ENCODE results near the gene MADD. TPM values are rescaled to one million over a fixed set of nuclear protein-coding genes. Genes with fewer than 3 reads are reported as not detected.
A peak's percentile ranks its signal among the peaks of the same experiment; 100 is the strongest.

Gene MADD
- total RNA-seq, 1 experiment from 2014 or later: 24.8 TPM

DNA sequence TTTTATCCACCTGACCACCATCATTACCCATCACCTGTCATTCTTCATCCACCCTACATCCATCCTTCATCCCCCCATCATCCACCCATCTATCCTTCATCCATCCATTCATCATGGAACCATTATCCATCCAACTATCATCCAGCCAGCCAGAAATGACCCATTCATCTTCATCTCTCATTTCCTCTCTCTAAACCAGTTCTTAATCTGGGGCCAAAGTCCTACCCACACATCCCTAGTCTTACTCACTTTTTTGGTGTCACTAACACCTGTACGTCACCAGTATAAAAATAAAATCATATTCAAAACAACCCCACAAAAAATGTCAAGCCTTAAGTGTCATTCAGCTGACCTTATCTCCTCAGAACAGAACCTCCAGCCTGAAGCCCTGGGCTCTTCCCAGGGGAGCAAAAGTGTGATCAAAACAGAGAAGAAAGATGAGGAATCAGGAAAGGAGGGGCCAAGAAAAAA is 96.1 kb downstream of the MADD start:
- BruUV-seq (replicated peaks): no TSS peak
- ChIA-PET POLR2A (interaction anchor here (0.7 kb wide), 1 partner anchor 117 kb away, joined by 3 read pairs; the partner anchor contains the start of gene ACP2), CTCF (no interaction called here)
- H3K4me1 Mint-ChIP-seq (ENCODE audit: insufficient read depth, unreplicated experiment): no peaks in the 10 kb centered on the region
- TF ChIP-seq CTCF (IDR thresholded peaks at IDR 0.05; ENCODE audit: unreplicated experiment): no peak
- no peaks in the 10 kb centered on the region for H3K9me3 Mint-ChIP-seq (ENCODE audit: unreplicated experiment)
- no peak overlapping the region for H3K27ac Mint-ChIP-seq (ENCODE audit: low read depth, unreplicated experiment)
- peaks cover 26% of the 10 kb centered on the region for H3K27me3 Mint-ChIP-seq (ENCODE audit: insufficient read depth, unreplicated experiment)
- DNase-seq (ENCODE audit: unreplicated experiment): no peak
- no peaks in the 10 kb centered on the region for H3K36me3 Mint-ChIP-seq (ENCODE audit: insufficient read depth, unreplicated experiment)
- intact Hi-C loops (cut with micrococcal nuclease): no loop called here
- H3K4me3 Mint-ChIP-seq (ENCODE audit: unreplicated experiment): no peak overlapping the region

DNA sequence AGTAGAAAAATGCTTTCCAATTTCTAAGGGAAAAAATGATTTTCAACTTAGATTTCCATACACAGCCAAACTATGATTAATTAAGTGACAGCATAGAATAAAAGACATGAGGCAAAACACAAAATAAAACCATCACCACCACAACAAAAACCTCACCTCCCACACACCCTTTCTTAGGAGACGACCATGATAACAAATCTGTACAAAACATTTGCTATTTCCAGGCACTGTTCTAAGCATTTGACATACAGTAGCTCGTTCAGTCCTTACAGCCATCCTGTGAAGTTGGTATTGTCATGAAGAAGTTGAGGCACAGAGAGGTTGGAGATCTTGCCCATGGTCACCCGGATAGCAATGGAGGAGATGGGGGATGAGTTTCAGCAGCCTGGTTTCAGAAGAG is 99.7 kb downstream of the MADD start:
- POLR2A ChIA-PET: interaction anchor here (0.6 kb wide), 1 partner anchor 146 kb away, joined by 4 read pairs; no protein-coding TSS in a partner anchor
- Mint-ChIP-seq H3K36me3 (ENCODE audit: insufficient read depth, unreplicated experiment) (no peaks in the 10 kb centered on the region), H3K4me3 (ENCODE audit: unreplicated experiment) (no peak overlapping the region), H3K4me1 (ENCODE audit: insufficient read depth, unreplicated experiment) (no peaks in the 10 kb centered on the region), H3K27me3 (ENCODE audit: insufficient read depth, unreplicated experiment) (peaks cover 26% of the 10 kb centered on the region), H3K9me3 (ENCODE audit: unreplicated experiment) (no peaks in the 10 kb centered on the region), H3K27ac (ENCODE audit: low read depth, unreplicated experiment) (no peak overlapping the region)
- no TSS peak for BruUV-seq (replicated peaks)
- CTCF ChIA-PET: interaction anchor here (0.6 kb wide), 1 partner anchor 616 kb away, joined by 3 read pairs; no protein-coding TSS in a partner anchor
- no peak for DNase-seq (ENCODE audit: unreplicated experiment)
- no peak for TF ChIP-seq CTCF (IDR thresholded peaks at IDR 0.05; ENCODE audit: unreplicated experiment)
- intact Hi-C loops (cut with micrococcal nuclease): no loop called here

DNA sequence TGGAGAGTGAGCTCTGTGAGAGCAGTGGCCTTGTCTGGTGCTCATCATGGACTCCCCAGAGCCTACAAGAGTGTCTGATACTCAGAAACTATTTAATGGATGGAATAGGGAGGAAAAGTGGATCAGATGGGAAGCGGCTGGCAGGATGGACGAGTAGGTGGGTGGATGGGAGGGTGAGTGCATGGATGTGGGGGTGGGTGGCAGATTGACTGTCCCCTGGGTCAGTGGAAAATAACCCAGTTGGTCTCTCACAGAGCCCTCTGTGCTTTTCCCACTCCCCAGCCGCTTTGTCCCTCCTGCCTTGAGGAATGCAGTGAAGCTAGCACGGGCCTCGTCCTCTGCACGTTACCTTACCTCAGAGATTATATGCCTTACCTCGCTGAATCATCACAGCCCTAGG is 102.5 kb downstream of the MADD start:
- TF ChIP-seq CTCF (IDR thresholded peaks at IDR 0.05; ENCODE audit: unreplicated experiment): no peak
- H3K9me3 Mint-ChIP-seq (ENCODE audit: unreplicated experiment): no peaks in the 10 kb centered on the region
- H3K4me1 Mint-ChIP-seq (ENCODE audit: insufficient read depth, unreplicated experiment): peaks cover 9% of the 10 kb centered on the region
- H3K36me3 Mint-ChIP-seq (ENCODE audit: insufficient read depth, unreplicated experiment): no peaks in the 10 kb centered on the region
- BruUV-seq (replicated peaks): no TSS peak
- ChIA-PET POLR2A (interaction anchor here (0.8 kb wide), 1 partner anchor 158 kb away, joined by 4 read pairs; the partner anchor contains the start of gene DDB2), CTCF (interaction anchor here (0.6 to 3.5 kb wide), 13 partner anchors 10 to 240 kb away, joined by 3 to 38 read pairs (median 7); partner anchors contain the start of gene SLC39A13)
- intact Hi-C loops (cut with micrococcal nuclease): no loop called here
- no peak overlapping the region for H3K4me3 Mint-ChIP-seq (ENCODE audit: unreplicated experiment)
- no peak overlapping the region for H3K27ac Mint-ChIP-seq (ENCODE audit: low read depth, unreplicated experiment)
- DNase-seq (ENCODE audit: unreplicated experiment): no peak
- H3K27me3 Mint-ChIP-seq (ENCODE audit: insufficient read depth, unreplicated experiment): peaks cover 12% of the 10 kb centered on the region

DNA sequence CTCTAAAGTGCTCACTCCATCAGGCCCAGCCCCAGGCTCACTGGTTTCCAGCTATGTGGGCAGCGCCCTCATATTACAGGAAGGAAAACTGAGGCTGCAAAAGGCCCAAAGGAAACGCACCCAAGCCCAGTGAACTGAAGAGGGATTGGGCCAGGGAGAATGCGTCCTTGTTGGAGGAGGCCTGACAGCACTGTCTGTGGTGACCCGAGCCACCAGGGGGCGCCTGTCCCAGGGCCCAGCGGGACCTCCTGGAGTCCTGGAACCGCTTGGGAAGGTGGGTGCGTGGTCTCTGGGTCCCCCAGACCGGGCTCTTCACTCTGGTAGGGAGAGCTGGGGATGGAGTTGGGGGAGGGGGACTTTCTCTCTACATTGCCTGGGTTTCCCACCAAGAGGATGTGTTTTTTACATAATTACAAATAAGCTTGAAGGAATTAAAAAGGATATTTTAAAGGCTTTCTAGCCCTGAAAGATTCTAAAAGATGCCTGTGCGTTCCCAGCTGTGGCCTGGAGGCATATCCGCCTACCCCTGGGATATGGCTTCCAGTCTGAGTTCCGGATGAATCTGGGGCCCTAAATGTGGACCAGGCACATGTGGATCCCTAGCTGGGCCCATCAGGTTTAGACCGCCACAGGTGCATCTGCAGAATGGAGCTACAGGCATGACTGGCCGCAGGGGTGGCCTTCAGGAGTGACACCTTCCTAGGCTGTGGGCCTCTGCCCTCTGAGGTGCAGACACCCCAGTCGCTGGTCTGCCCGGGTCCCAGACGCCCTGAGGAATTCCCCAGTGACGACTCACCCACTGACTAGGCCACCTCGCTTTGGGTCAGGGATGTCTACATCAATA is 104.2 kb downstream of the MADD start:
- H3K9me3 Mint-ChIP-seq (ENCODE audit: unreplicated experiment): no peaks in the 10 kb centered on the region
- BruUV-seq (replicated peaks): no TSS peak
- H3K36me3 Mint-ChIP-seq (ENCODE audit: insufficient read depth, unreplicated experiment): no peaks in the 10 kb centered on the region
- ChIA-PET CTCF (interaction anchor here (0.5 to 3.5 kb wide), 63 partner anchors 9 to 932 kb away, joined by 3 to 38 read pairs (median 4); partner anchors contain the start of genes PSMC3 and SLC39A13), POLR2A (interaction anchor here (0.6 to 1.2 kb wide), 5 partner anchors 10 to 439 kb away, joined by 3 to 5 read pairs (median 3); no protein-coding TSS in a partner anchor)
- intact Hi-C loops (cut with micrococcal nuclease): loop anchor here (1.0 kb wide), 2 partner anchors 34 to 80 kb away; partner anchors contain the start of gene SLC39A13
- no peak overlapping the region for H3K27ac Mint-ChIP-seq (ENCODE audit: low read depth, unreplicated experiment)
- H3K27me3 Mint-ChIP-seq (ENCODE audit: insufficient read depth, unreplicated experiment): peaks cover 8% of the 10 kb centered on the region
- no peak overlapping the region for H3K4me3 Mint-ChIP-seq (ENCODE audit: unreplicated experiment)
- peak; percentile 74 for DNase-seq (ENCODE audit: unreplicated experiment)
- H3K4me1 Mint-ChIP-seq (ENCODE audit: insufficient read depth, unreplicated experiment): peaks cover 9% of the 10 kb centered on the region
- peak; percentile 93 for TF ChIP-seq CTCF (IDR thresholded peaks at IDR 0.05; ENCODE audit: unreplicated experiment)
